HepG2 (cell line): ENCODE data around the gene C11orf58. TPM values are rescaled to one million over a fixed set of nuclear protein-coding genes. Genes with fewer than 3 reads are reported as not detected.

Experiments used
- ATAC-seq: fragments of 200-7000 bp; cut with Tn5 transposase; 3 replicates; pipeline ENCODE4 v1.9.1; 2020; ENCODE audit warnings: mild to moderate bottlenecking, moderate library complexity
- BruUV-seq: library from RNA; stranded (reverse); fragments of 400-500 nt; replicated peaks from 2 replicates; lab custom pipeline; 2021; lab: Mats Ljungman, UMichigan
- CTCF ChIA-PET: fragments of 300-600 bp; formaldehyde crosslinking; extraction: SDS; loops from one replicate; lab custom pipeline; 2021; ENCODE audit warnings: low total read pairs, inconsistent platforms, low intra/inter-chr PET ratio; lab: Yijun Ruan, JAX
- POLR2A ChIA-PET: fragments of 350-600 bp; sonication (Branson Sonifier 250); formaldehyde crosslinking; loops from one replicate; lab custom pipeline; 2020; ENCODE audit warnings: antibody characterized with exemption, inconsistent platforms; lab: Yijun Ruan, JAX
- DNase-seq: peaks from one replicate; pipeline ENCODE4 v3.0.0-alpha.2; 2015; ENCODE audit warnings: low spot score
- FAIRE-seq: peaks from 3 replicates; lab custom pipeline; 2011; peaks lifted over from hg19 to GRCh38; lab: Jason Lieb, UNC
- H2AFZ ChIP-seq: one replicate; pipeline ENCODE4 v1.6.1; 2011; ENCODE audit warnings: low read length, inconsistent platforms
- H3K27ac ChIP-seq: fragments of 300-600 bp; 3 replicates; pipeline ENCODE4 v1.8.0; 2011; ENCODE audit warnings: mixed run types, mild to moderate bottlenecking, mixed read lengths, low read length, inconsistent platforms; ENCODE audit not compliant: insufficient read depth; ENCODE audit errors: extremely low read length
- H3K27me3 ChIP-seq, 2 experiments: fragments of 200-600 bp in 1 of 2; 2 replicates in 1 of 2; 3 replicates in 1 of 2; pipeline versions ENCODE4 v1.6.0 to v1.8.0; 2011; ENCODE audit warnings: low read length in 2 of 2, mild to moderate bottlenecking in 2 of 2, moderate library complexity in 2 of 2, inconsistent platforms in 1 of 2; ENCODE audit not compliant: insufficient read depth in 2 of 2, control insufficient read depth in 1 of 2
- H3K36me3 ChIP-seq, 2 experiments: fragments of 200-600 bp in 1 of 2; replicated peaks in 1 of 2; 2 replicates in 1 of 2; 3 replicates in 1 of 2; pipeline versions ENCODE4 v1.5.1 to v1.8.0; 2011; ENCODE audit warnings: low read length in 2 of 2, inconsistent platforms in 1 of 2; ENCODE audit not compliant: insufficient read depth in 2 of 2, control insufficient read depth in 1 of 2
- H3K4me1 ChIP-seq: 2 replicates; pipeline ENCODE4 v1.5.1; 2012; ENCODE audit warnings: low read length, inconsistent platforms; ENCODE audit not compliant: insufficient read depth
- H3K4me2 ChIP-seq: 2 replicates; pipeline ENCODE4 v1.6.0; 2011; ENCODE audit warnings: low read depth, low read length, inconsistent platforms
- H3K4me3 ChIP-seq, 3 experiments: fragments of 200-600 bp in 1 of 3; sonication (generic), shearing (Covaris generic) in 1 of 3; replicated peaks in 1 of 3; 2 replicates each; pipeline ENCODE4 v1.5.1; 2011 to 2016; ENCODE audit warnings: low read length in 3 of 3, inconsistent platforms in 2 of 3, low read depth in 2 of 3, mild to moderate bottlenecking in 2 of 3, control low read depth in 1 of 3, mixed read lengths in 1 of 3; ENCODE audit not compliant: insufficient read depth in 1 of 3
- H3K79me2 ChIP-seq: one replicate; pipeline ENCODE4 v1.6.1; 2011; ENCODE audit warnings: low read length, inconsistent platforms; ENCODE audit not compliant: insufficient read depth
- H3K9ac ChIP-seq: 2 replicates; pipeline ENCODE4 v1.6.0; 2011; ENCODE audit warnings: mild to moderate bottlenecking, low read depth, low read length, inconsistent platforms; ENCODE audit not compliant: insufficient read depth
- H3K9me3 ChIP-seq: 2 replicates; pipeline ENCODE4 v1.5.1; 2012; ENCODE audit warnings: mild to moderate bottlenecking, low read length
- H4K20me1 ChIP-seq: 2 replicates; pipeline ENCODE4 v1.6.0; 2011; ENCODE audit warnings: inconsistent platforms, mild to moderate bottlenecking, low read length, moderate library complexity; ENCODE audit not compliant: insufficient read depth
- ATF2 ChIP-seq: sonication (generic); formaldehyde crosslinking; IDR thresholded peaks from 2 replicates; pipeline ENCODE4 v1.4.0; 2020; ENCODE audit warnings: missing genetic modification reagents
- FOXO4 ChIP-seq: sonication (generic); formaldehyde crosslinking; conservative IDR thresholded peaks from 2 replicates; pipeline ENCODE4 v1.8.1; 2023; ENCODE audit warnings: missing genetic modification reagents
- HDAC1 ChIP-seq: sonication (generic); formaldehyde crosslinking; IDR thresholded peaks from 2 replicates; pipeline ENCODE4 v1.5.1; 2020; ENCODE audit warnings: mild to moderate bottlenecking, missing genetic modification reagents
- ZNF136 ChIP-seq: sonication (generic); formaldehyde crosslinking; IDR thresholded peaks from 2 replicates; pipeline ENCODE4 v1.8.1; 2022; ENCODE audit warnings: low read depth, mild to moderate bottlenecking, moderate library complexity, missing genetic modification reagents
- ZNF629 ChIP-seq: sonication (generic); formaldehyde crosslinking; conservative IDR thresholded peaks from 2 replicates; pipeline ENCODE4 v1.5.0; 2020; ENCODE audit warnings: missing genetic modification reagents
- WGBS: methylation state at CpG from one replicate; pipeline ENCODE4 v1.1.6; 2017; ENCODE audit warnings: low lambda C conversion rate; 5-methylcytosine and 5-hydroxymethylcytosine counted together
- in situ Hi-C: cut with HindIII; loops from 2 replicates; pipeline ENCODE4 v1.10.0; 2017; ENCODE audit warnings: low pct_unique_long_range_greater_than_20kb; ENCODE audit not compliant: extremely low pct_ligation_motif_present
- intact Hi-C: fragments of 100-400 bp; cut with micrococcal nuclease; formaldehyde crosslinking; loops from one replicate; pipeline ENCODE4 v1.10.0; 2022; ENCODE audit not compliant: unreplicated experiment
- polyA plus RNA-seq, 8 experiments: library from polyadenylated mRNA; depleted of rRNA in 3 of 8; stranded (reverse) in 7 of 8; unstranded in 1 of 8; fragments of >200 nt; fragmentation: Illumina TruSeq in 4 of 8; extraction: Trizol in 4 of 8; gene quantifications; 2 replicates each; pipeline versions ENCODE4 v1.2.1 to v1.2.3, GENCODE V29; 2011 to 2016; ENCODE audit warnings: low read depth in 4 of 8, missing spikeins in 1 of 8, mixed read lengths in 1 of 8; ENCODE audit not compliant: insufficient read depth in 1 of 8
- total RNA-seq, 5 experiments: library from RNA; depleted of rRNA; stranded (reverse); fragments of >200 nt; fragmentation: Illumina TruSeq; extraction: Trizol; gene quantifications; 2 replicates each; pipeline ENCODE4 v1.2.3, GENCODE V29; 2016; ENCODE audit warnings: low read depth in 1 of 5

The C11orf58 gene
- total and polyA plus RNA-seq, 2 of the 13 experiments (the other 11 are each of a cell fraction or from before 2014, with no cell fraction given): 83.8 to 167 TPM

GRCh38 chr11:16794047-16794818 lies 55.8 kb downstream of the C11orf58 start:
- no peaks in the 10 kb centered on the region for H3K4me1 ChIP-seq
- in situ Hi-C loops: no loop called here
- FAIRE-seq: no peak
- POLR2A ChIA-PET: no interaction called here
- no peak for DNase-seq
- H3K9ac ChIP-seq: no peak overlapping the region
- H3K27ac ChIP-seq: no peak overlapping the region
- peaks cover 21 to 32% of the 10 kb centered on the region in 2 experiments; a peak in 4 of 5 replicates for H3K36me3 ChIP-seq
- H3K4me3 ChIP-seq: no peak overlapping the region
- TF ChIP-seq ZNF629 (CRISPR knock-in tag) (peak; percentile 83), FOXO4 (no peak), ATF2 (CRISPR knock-in tag) (no peak), HDAC1 (CRISPR knock-in tag) (no peak), ZNF136 (CRISPR knock-in tag) (no peak)
- TF ChIP-seq, all 625 proteins: peak for 1
- intact Hi-C loops: no loop called here
- no peaks in the 10 kb centered on the region for H3K79me2 ChIP-seq
- ATAC-seq: no peak
- 94% methylated on average over 17 of the region's 17 CpGs for WGBS
- no peaks in the 10 kb centered on the region for H3K9me3 ChIP-seq
- BruUV-seq: no TSS peak
- H2AFZ ChIP-seq: no peak overlapping the region
- H3K27me3 ChIP-seq: no peaks in the 10 kb centered on the region
- CTCF ChIA-PET: no interaction called here
- H3K4me2 ChIP-seq: no peak overlapping the region
- H4K20me1 ChIP-seq: no peaks in the 10 kb centered on the region
